ENCODE data around the gene RAG2.

- TF ChIP-seq ZNF274 (IDR thresholded peaks at IDR 0.05; ENCODE audit: low read depth, low read length): no peak
- no peak for TF ChIP-seq YY1 (IDR thresholded peaks at IDR 0.05; ENCODE audit: insufficient read depth, insufficient read length)
- TF ChIP-seq SUZ12 (IDR thresholded peaks at IDR 0.05; ENCODE audit: extremely low read depth, insufficient read depth, insufficient read length): no peak
These were observed 22.2 kb upstream of the RAG2 start for GRCh38 chr11:36620246-36620645.

Data from NT2/D1 (cell line).